K562 (cell line): ENCODE measurements around the gene RAB25. TPM values are rescaled to one million over a fixed set of nuclear protein-coding genes. Genes with fewer than 3 reads are reported as not detected.

Experiments
- DACH1 ChIP-seq: fragments of 450-650 bp; IDR thresholded peaks from 2 replicates; pipeline ENCODE4 v1.6.1; 2018; ENCODE audit not compliant: partially characterized antibody
- PRMT5 ChIP-seq: sonication (generic); formaldehyde crosslinking; IDR thresholded peaks from 2 replicates; pipeline ENCODE4 v1.5.0; 2020; ENCODE audit warnings: missing genetic modification reagents
- RBM14 ChIP-seq: fragments of 200-400 bp; formaldehyde crosslinking; IDR thresholded peaks from 2 replicates; pipeline ENCODE4 v1.6.1; 2018; ENCODE audit warnings: low read depth, mild to moderate bottlenecking, low read length, moderate library complexity, borderline replicate concordance; ENCODE audit not compliant: insufficient read depth
- RBM17 ChIP-seq: fragments of 200-400 bp; formaldehyde crosslinking; IDR thresholded peaks from 2 replicates; pipeline ENCODE4 v1.6.1; 2017; ENCODE audit warnings: low read depth, mild to moderate bottlenecking, low read length, borderline replicate concordance
- RNF219 ChIP-seq: fragments of 250-450 bp; sonication (Bioruptor Pico); IDR thresholded peaks from 2 replicates; pipeline ENCODE4 v1.5.0; 2022; ENCODE audit warnings: mild to moderate bottlenecking
- SAFB2 ChIP-seq: fragments of 200-400 bp; formaldehyde crosslinking; IDR thresholded peaks from 2 replicates; pipeline ENCODE4 v1.6.1; 2018; ENCODE audit warnings: borderline replicate concordance, low read length, low read depth, moderate library complexity; ENCODE audit not compliant: severe bottlenecking
- SRF ChIP-seq, 2 experiments: fragments of 250-450, 450-650 bp in 1 of 2; sonication (Bioruptor Pico) in 1 of 2; sonication (generic) in 1 of 2; formaldehyde crosslinking; IDR thresholded peaks; 2 replicates each; pipeline versions ENCODE4 v1.5.0 to v1.5.1; 2020 to 2022; ENCODE audit warnings: mild to moderate bottlenecking in 1 of 2, missing genetic modification reagents in 1 of 2
- STAT6 ChIP-seq: sonication (generic); formaldehyde crosslinking; IDR thresholded peaks from 2 replicates; pipeline ENCODE4 v1.8.1; 2023; ENCODE audit warnings: mild to moderate bottlenecking, missing genetic modification reagents
- TCFL5 ChIP-seq: fragments of 250-450 bp; sonication (Bioruptor Pico); conservative IDR thresholded peaks from 2 replicates; pipeline ENCODE4 v1.6.1; 2021; ENCODE audit warnings: mild to moderate bottlenecking, moderate library complexity, matching md5 sums
- THAP7 ChIP-seq: fragments of 250-450 bp; sonication (Bioruptor Pico); IDR thresholded peaks from 2 replicates; pipeline ENCODE4 v1.5.0; 2021
- THRB ChIP-seq: fragments of 450-650 bp; formaldehyde crosslinking; conservative IDR thresholded peaks from 2 replicates; pipeline ENCODE4 v1.4.0; 2022; ENCODE audit warnings: mild to moderate bottlenecking, missing genetic modification characterization
- VEZF1 ChIP-seq: fragments of 200-800 bp; sonication (Bioruptor generic); IDR thresholded peaks from 2 replicates; pipeline ENCODE4 v1.6.1; 2017; ENCODE audit warnings: missing genetic modification characterization, missing compliant biosample characterization
- ZSCAN32 ChIP-seq: fragments of 450-650 bp; formaldehyde crosslinking; IDR thresholded peaks from 2 replicates; pipeline ENCODE4 v1.4.0; 2020; ENCODE audit warnings: mild to moderate bottlenecking, moderate library complexity
- polyA plus RNA-seq, 8 experiments: library from polyadenylated mRNA; depleted of rRNA in 4 of 8; stranded (reverse) in 5 of 8; unstranded in 3 of 8; fragments of >200 nt; fragmentation: Nextera tagmentation in 2 of 8; fragmentation: Illumina TruSeq in 1 of 8; extraction: Ambion mirVana in 2 of 8; extraction: Trizol in 1 of 8; gene quantifications; 2 replicates each; pipeline versions ENCODE4 v1.2.1 to v1.2.3, GENCODE V29; 2011 to 2014; ENCODE audit warnings: inconsistent platforms in 1 of 8, missing spikeins in 1 of 8
- total RNA-seq, 7 experiments: library from RNA; depleted of rRNA in 6 of 7; stranded (reverse); fragments of >200 nt in 6 of 7; fragmentation: Illumina TruSeq in 2 of 7; extraction: Trizol in 2 of 7; gene quantifications; 2 replicates each; pipeline versions ENCODE4 v1.2.1 to v1.2.3, GENCODE V29; 2011 to 2021; ENCODE audit warnings: low replicate concordance in 1 of 7

The RAB25 gene
- total and polyA plus RNA-seq, 9 of the 15 experiments (the other 6 are each of a cell fraction or from before 2014, with no cell fraction given) = 0.10 to 0.27 (median 0.13) TPM; not detected in 6

- TF ChIP-seq RNF219 (CRISPR knock-in tag) (no peak), DACH1 (peak; percentile 31), PRMT5 (CRISPR knock-in tag) (no peak), RBM14 (no peak), VEZF1 (CRISPR knock-in tag) (peak; percentile 95), THRB (CRISPR knock-in tag) (no peak), SAFB2 (no peak), THAP7 (CRISPR knock-in tag) (no peak), SRF (CRISPR knock-in tag; IDR thresholded peaks at IDR 0.05) (peak in 1 of 2 experiments; percentile 27; a peak in 1 of 4 replicates), ZSCAN32 (CRISPR knock-in tag) (no peak), TCFL5 (CRISPR knock-in tag) (no peak), RBM17 (no peak), STAT6 (CRISPR knock-in tag) (no peak)
Measured at GRCh38 chr1:156119503-156120209, 58.7 kb downstream of the RAB25 start (continued).
